ENCODE data around the gene PIEZO2. TPM values are rescaled to one million over a fixed set of nuclear protein-coding genes. Genes with fewer than 3 reads are reported as not detected.

Gene PIEZO2
- polyA plus RNA-seq, 1 experiment, result 2.8 TPM

DNA sequence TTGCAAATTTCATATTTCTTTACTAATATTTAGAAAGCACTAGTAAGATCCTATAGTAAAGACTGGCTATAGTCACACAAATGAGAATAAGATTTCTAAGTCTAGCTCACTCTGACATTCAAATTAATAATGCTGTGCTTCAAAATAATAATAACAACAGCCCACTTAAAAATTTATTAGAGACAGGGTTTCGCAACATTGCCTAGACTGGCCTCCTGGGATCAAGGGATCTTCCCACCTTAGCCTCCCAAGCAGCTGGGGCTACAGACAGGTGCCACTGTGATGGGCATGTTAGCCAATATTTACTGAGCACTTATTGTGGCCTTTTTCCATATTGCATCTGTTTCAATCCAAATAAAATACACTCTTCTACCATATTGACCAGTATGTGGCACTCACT lies 96.1 kb downstream of the PIEZO2 start:
- no peak for DNase-seq (ENCODE audit: low read depth, low spot score)
- TF ChIP-seq, protein P1, sequence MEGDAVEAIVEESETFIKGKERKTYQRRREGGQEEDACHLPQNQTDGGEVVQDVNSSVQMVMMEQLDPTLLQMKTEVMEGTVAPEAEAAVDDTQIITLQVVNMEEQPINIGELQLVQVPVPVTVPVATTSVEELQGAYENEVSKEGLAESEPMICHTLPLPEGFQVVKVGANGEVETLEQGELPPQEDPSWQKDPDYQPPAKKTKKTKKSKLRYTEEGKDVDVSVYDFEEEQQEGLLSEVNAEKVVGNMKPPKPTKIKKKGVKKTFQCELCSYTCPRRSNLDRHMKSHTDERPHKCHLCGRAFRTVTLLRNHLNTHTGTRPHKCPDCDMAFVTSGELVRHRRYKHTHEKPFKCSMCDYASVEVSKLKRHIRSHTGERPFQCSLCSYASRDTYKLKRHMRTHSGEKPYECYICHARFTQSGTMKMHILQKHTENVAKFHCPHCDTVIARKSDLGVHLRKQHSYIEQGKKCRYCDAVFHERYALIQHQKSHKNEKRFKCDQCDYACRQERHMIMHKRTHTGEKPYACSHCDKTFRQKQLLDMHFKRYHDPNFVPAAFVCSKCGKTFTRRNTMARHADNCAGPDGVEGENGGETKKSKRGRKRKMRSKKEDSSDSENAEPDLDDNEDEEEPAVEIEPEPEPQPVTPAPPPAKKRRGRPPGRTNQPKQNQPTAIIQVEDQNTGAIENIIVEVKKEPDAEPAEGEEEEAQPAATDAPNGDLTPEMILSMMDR (IDR thresholded peaks at IDR 0.05; ENCODE audit: low read depth, low read length), result no peak
- POLR2A ChIA-PET, result no interaction called here
- Histone ChIP-seq H3K27ac (ENCODE audit: low read depth, low read length) (no peak overlapping the region), H3K4me3 (ENCODE audit: low read depth, low read length) (no peak overlapping the region), H3K9me3 (ENCODE audit: control insufficient read depth, insufficient read depth, low read length) (no peaks in the 10 kb centered on the region), H3K27me3 (ENCODE audit: control insufficient read depth, insufficient read depth, low read length) (peaks cover 2% of the 10 kb centered on the region)
- CTCF ChIA-PET, result interaction anchor here (0.8 to 3.8 kb wide), 3 partner anchors 13 to 493 kb away, joined by 3 to 26 read pairs (median 8); no protein-coding TSS in a partner anchor

- no peak overlapping the region for H3K4me3 ChIP-seq (ENCODE audit: low read depth, low read length)
- CTCF ChIA-PET, result interaction anchor here (0.8 to 3.8 kb wide), 3 partner anchors 12 to 492 kb away, joined by 3 to 26 read pairs (median 8); no protein-coding TSS in a partner anchor
- DNase-seq (ENCODE audit: low read depth, low spot score), result no peak
- no peak overlapping the region for H3K27ac ChIP-seq (ENCODE audit: low read depth, low read length)
- TF ChIP-seq, protein P1 (IDR thresholded peaks at IDR 0.05; ENCODE audit: low read depth, low read length), result no peak
- peaks cover 2% of the 10 kb centered on the region for H3K27me3 ChIP-seq (ENCODE audit: control insufficient read depth, insufficient read depth, low read length)
- no peaks in the 10 kb centered on the region for H3K9me3 ChIP-seq (ENCODE audit: control insufficient read depth, insufficient read depth, low read length)
- POLR2A ChIA-PET, result no interaction called here
These were observed 96.6 kb downstream of the PIEZO2 start for GRCh38 chr18:11052800-11053199.

DNA sequence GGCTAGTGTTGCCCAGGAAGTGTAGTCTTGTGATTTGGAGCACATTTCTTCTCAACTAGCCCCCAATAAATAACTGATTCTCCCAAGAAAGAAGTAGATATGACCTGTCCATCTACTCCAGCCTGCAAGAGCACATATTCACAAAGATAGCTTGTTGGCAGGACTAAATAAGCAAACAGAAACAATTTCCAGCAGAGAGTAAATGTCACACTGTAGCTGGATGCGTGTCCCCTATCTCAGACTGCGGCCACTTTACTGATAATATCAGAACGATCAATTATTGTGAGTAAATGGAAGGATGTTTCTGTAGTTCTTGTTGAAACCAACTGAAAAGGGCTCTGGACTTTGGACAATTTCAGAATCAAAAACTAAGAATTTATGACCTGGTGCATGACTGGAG lies 97.9 kb downstream of the PIEZO2 start:
- TF ChIP-seq, protein P1 (IDR thresholded peaks at IDR 0.05; ENCODE audit: low read depth, low read length), result no peak
- ChIA-PET CTCF (interaction anchor here (2.3 to 3.8 kb wide), 2 partner anchors 11 to 200 kb away, joined by 8 to 26 read pairs; no protein-coding TSS in a partner anchor), POLR2A (interaction anchor here (0.5 to 0.7 kb wide), 2 partner anchors 20 to 91 kb away, joined by 3 read pairs; no protein-coding TSS in a partner anchor)
- DNase-seq (ENCODE audit: low read depth, low spot score), result no peak
- H3K9me3 ChIP-seq (ENCODE audit: control insufficient read depth, insufficient read depth, low read length), result no peaks in the 10 kb centered on the region
- peaks cover 2% of the 10 kb centered on the region for H3K27me3 ChIP-seq (ENCODE audit: control insufficient read depth, insufficient read depth, low read length)
- no peak overlapping the region for H3K4me3 ChIP-seq (ENCODE audit: low read depth, low read length)
- H3K27ac ChIP-seq (ENCODE audit: low read depth, low read length), result no peak overlapping the region

DNA sequence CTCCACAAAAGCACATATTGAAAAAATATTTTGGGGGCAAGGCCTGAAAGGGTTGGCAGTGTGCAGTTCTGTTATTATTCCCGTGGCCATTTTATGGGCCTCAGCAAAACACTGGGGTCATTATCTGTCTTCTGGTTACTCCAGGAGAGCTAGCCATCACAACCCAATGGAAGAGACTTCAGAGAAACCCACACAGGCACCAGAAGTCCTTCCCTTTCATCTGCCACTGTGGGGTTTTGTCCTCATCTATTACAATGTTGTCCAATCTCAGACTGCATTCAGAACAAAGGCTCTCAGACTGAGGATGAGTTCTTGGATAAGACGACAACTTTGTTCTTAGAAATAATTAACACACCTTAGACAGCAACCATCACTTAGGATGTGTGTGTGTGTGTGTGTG lies 98.4 kb downstream of the PIEZO2 start:
- ChIA-PET CTCF (interaction anchor here (2.3 to 3.8 kb wide), 2 partner anchors 10 to 200 kb away, joined by 8 to 26 read pairs; no protein-coding TSS in a partner anchor), POLR2A (interaction anchor here (0.5 kb wide), 1 partner anchor 91 kb away, joined by 3 read pairs; no protein-coding TSS in a partner anchor)
- no peaks in the 10 kb centered on the region for H3K9me3 ChIP-seq (ENCODE audit: control insufficient read depth, insufficient read depth, low read length)
- DNase-seq (ENCODE audit: low read depth, low spot score), result no peak
- TF ChIP-seq, protein P1 (IDR thresholded peaks at IDR 0.05; ENCODE audit: low read depth, low read length), result no peak
- H3K4me3 ChIP-seq (ENCODE audit: low read depth, low read length), result no peak overlapping the region
- peaks cover 2% of the 10 kb centered on the region for H3K27me3 ChIP-seq (ENCODE audit: control insufficient read depth, insufficient read depth, low read length)
- no peak overlapping the region for H3K27ac ChIP-seq (ENCODE audit: low read depth, low read length)

- TF ChIP-seq, protein P1 (IDR thresholded peaks at IDR 0.05; ENCODE audit: low read depth, low read length), result no peak
- Histone ChIP-seq H3K9me3 (ENCODE audit: control insufficient read depth, insufficient read depth, low read length) (no peaks in the 10 kb centered on the region; the same call in 1 of the 2 replicates), H3K27ac (ENCODE audit: low read depth, low read length) (no peak overlapping the region), H3K27me3 (ENCODE audit: control insufficient read depth, insufficient read depth, low read length) (no peaks in the 10 kb centered on the region), H3K4me3 (ENCODE audit: low read depth, low read length) (no peak overlapping the region)
- ChIA-PET POLR2A (no interaction called here), CTCF (interaction anchor here (1.1 to 2.0 kb wide), 2 partner anchors 9 to 505 kb away, joined by 3 to 4 read pairs; no protein-coding TSS in a partner anchor)
- no peak for DNase-seq (ENCODE audit: low read depth, low spot score)
These were observed 101.6 kb downstream of the PIEZO2 start for GRCh38 chr18:11047817-11048216.
